ENCODE data around the gene NLN.
"Not testable (repeated sequence)": the region's sequence is repeated elsewhere in the genome, so short reads cannot be mapped to it uniquely, and the experiment has no call there.

Gene NLN

DNA sequence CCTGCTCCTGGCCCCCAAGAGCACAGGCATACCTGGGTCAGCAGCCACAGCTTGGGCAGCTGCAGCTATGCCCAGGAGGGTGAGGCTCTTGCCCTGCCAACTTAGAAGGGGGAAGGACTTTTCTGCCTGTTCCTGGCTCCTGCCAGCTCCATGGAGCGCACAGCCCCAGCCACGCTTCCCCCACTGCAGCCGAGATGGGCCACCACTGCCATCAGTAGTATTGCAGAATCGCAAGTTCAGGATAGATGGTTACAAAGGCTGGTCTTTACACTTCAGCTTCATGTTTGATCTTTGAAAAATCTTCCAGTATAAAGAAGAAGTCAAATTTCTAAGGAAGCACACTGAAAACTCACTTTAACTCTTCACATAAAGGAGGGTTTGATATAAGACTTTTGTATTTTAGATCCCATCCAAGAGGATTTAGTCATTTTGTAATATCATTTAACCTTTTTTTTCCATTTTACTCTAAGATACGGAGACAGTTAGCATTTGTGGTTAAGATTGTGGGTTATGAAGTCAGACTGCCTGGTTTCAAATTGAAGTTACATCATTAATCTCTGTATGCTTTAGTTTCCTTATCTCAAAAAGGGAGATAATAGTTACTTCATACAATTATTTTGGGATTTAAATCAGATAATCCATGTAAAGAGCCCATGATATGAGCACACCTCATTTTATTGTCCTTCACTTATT is 81.8 kb downstream of the NLN start:
- TF ChIP-seq, protein P1, sequence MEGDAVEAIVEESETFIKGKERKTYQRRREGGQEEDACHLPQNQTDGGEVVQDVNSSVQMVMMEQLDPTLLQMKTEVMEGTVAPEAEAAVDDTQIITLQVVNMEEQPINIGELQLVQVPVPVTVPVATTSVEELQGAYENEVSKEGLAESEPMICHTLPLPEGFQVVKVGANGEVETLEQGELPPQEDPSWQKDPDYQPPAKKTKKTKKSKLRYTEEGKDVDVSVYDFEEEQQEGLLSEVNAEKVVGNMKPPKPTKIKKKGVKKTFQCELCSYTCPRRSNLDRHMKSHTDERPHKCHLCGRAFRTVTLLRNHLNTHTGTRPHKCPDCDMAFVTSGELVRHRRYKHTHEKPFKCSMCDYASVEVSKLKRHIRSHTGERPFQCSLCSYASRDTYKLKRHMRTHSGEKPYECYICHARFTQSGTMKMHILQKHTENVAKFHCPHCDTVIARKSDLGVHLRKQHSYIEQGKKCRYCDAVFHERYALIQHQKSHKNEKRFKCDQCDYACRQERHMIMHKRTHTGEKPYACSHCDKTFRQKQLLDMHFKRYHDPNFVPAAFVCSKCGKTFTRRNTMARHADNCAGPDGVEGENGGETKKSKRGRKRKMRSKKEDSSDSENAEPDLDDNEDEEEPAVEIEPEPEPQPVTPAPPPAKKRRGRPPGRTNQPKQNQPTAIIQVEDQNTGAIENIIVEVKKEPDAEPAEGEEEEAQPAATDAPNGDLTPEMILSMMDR (conservative IDR thresholded peaks at IDR 0.05): no peak
- H3K27ac ChIP-seq: no peak overlapping the region

DNA sequence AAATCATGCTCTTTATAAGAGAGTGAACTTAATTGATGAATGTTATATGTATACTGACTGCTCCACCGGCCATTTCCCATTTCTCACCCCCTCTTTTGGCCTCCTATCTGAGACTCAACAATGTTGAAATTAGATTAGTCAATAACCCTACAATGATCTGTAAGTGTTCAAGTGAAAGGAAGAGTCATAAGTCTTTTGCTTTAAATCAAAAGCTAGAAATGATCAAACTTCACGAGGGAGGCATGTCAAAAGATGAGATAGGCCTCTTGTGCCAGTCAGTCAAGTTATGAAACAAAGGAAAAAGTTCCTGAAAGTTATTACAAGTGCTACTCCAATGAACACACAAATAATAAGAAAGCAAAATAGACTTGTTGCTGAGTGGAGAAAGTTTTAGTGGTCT is 83.1 kb downstream of the NLN start:
- TF ChIP-seq, protein P1 (conservative IDR thresholded peaks at IDR 0.05): no peak
- H3K27ac ChIP-seq: no peak overlapping the region

DNA sequence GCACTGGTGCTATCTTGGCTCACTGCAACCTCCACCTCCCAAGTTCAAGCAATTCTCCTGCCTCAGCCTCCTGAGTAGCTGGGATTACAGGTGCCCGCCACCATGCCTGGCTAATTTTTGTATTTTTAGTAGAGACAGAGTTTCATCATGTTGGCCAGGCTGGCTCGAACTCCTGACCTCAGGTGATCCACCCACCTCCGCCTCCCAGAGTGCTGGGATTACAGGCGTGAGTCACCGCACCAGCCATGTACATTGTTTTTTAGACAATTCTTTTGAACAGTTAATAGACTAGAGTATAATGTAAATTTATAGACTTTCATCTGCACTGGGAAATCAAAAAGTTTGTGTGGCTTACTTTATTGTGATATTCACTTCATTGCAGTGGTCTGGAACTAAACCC is 85.5 kb downstream of the NLN start:
- not testable (repeated sequence) for H3K27ac ChIP-seq

DNA sequence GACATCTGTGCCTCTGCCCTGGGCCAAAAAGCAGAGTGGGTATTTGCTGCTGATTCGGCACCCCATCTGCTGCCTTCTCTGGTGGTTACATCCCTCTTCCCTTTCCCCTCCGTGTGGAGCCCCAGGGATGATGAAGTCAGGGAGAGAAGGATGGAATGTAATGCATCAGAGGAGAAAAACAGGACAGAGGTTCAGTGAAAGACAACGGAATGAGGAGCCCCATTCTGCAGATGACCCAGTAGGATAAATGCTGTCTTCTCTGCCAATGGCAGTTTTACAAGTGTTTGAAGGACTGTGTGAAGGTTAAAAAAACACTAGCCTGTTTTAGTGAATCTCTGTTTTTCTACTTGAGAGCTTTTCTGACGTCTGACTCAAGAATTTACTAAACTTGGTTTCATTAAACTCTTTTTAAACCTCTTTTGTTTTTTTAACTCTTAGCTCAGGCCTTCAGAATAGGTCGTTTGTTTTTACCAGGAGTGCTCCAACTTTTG is 86.3 kb downstream of the NLN start:
- TF ChIP-seq, protein P1 (conservative IDR thresholded peaks at IDR 0.05): no peak
- H3K27ac ChIP-seq: no peak overlapping the region

DNA sequence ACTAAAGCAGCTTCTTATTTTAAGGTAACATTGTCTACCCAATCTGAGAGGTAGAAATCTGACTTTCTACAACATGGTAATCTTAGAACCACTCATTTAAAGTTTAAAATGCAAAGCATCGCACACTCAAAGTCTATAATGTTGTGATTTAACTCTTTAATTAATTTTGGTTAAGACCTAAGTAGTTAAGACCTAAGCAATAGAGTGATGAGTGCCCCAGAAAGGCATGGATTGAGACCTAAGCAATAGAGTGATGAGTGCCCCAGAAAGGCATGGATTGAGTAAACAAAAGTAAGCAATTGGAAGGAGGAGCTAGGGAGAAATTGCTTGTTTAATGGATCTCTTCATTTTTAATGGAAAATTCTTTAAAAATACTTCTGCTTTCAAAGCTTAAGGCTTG is 86.8 kb downstream of the NLN start:
- no peak overlapping the region for H3K27ac ChIP-seq
- TF ChIP-seq, protein P1 (conservative IDR thresholded peaks at IDR 0.05): no peak

DNA sequence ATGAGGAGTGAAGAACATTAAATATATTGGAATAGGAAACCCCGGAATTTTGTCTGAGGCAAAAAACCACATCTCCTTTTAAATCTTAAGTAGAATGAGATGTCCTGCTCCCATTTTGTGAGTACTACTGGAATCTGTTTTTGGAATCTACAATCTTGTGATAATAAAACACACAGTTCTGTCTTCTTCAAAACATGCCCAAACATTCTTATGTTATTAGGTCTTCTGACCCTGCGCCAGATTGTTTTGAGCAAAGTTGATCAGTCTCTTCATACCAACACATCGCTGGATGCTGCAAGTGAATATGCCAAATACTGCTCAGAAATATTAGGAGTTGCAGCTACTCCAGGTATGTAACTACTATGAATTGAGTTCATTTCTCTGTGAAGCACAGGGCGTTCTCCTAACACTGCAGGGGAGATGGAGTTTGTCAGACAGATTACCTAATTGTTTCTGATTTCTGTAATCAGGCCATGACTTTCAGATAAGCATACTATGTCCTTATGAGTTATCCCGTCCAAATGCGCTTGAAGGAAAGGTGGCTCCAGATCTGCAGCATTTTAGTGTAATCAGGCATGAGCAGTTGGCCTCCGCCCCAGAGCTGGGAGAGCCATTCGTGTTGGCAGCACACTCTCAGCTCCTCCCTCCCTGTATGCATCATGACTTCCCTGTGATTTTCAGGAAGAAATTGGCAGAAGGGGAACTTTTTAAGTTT is 88.0 kb downstream of the NLN start:
- no peak overlapping the region for H3K27ac ChIP-seq
- TF ChIP-seq, protein P1 (conservative IDR thresholded peaks at IDR 0.05): no peak

DNA sequence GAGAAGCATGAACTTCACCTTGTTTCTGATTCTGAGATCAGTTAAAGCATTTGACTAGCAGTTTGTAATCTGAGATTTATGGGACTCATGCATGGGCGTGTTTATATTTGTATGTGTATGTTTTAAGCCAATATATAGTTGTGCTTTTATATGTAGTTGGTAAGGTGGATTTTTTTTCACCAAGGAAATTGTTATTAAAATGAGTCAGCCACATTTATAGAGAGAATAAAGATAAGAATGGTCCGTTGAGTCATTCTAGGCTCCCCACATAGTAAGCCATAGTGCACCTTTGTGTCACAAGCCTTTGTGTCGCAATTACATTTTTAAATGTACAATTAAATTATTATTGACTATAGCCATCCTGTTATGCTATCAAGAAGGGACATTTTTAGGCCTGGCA is 89.0 kb downstream of the NLN start:
- TF ChIP-seq, protein P1 (conservative IDR thresholded peaks at IDR 0.05): no peak
- H3K27ac ChIP-seq: no peak overlapping the region

DNA sequence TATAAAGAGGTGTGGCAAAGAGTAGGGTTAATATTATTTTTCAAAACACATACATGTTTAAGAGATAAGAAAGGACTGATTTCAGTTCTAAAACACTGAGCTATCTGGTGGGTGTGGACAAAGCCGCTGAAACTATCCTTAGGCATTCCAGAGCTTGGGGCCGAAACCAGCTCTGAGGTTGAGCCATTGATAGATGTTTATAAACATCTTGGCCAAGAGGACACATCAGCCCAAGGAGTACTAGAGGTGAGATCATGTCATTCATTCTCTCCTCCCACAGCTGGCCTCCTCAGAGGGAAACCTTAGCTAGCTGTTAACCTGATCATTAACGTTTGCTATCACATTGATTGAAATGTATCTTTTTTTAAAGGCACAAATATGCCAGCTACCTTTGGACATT is 89.9 kb downstream of the NLN start:
- TF ChIP-seq, protein P1 (conservative IDR thresholded peaks at IDR 0.05): no peak
- H3K27ac ChIP-seq: no peak overlapping the region
